HFFc6 (cell line): ENCODE measurements around the gene CYP27B1. TPM values are rescaled to one million over a fixed set of nuclear protein-coding genes. Genes with fewer than 3 reads are reported as not detected.
"Not testable (repeated sequence)": the region's sequence is repeated elsewhere in the genome, so short reads cannot be mapped to it uniquely, and the experiment has no call there.

Experiments used
- DNase-seq: peaks from one replicate; pipeline ENCODE4 v3.0.0-alpha.2; 2018
- H3K27ac Mint-ChIP-seq: 2 replicates; pipeline ENCODE4 v1.8.0; 2020; ENCODE audit warnings: mild to moderate bottlenecking, mixed read lengths
- H3K27me3 Mint-ChIP-seq: 2 replicates; pipeline ENCODE4 v1.8.0; 2021; ENCODE audit warnings: mild to moderate bottlenecking, moderate library complexity, mixed read lengths; ENCODE audit not compliant: insufficient read depth
- H3K36me3 Mint-ChIP-seq: 2 replicates; pipeline ENCODE4 v1.8.0; 2021; ENCODE audit warnings: low read depth, mixed read lengths
- H3K4me1 Mint-ChIP-seq: 2 replicates; pipeline ENCODE4 v1.8.0; 2020; ENCODE audit warnings: low read depth, mixed read lengths
- H3K4me3 Mint-ChIP-seq: 2 replicates; pipeline ENCODE4 v1.8.0; 2020; ENCODE audit warnings: mild to moderate bottlenecking, moderate library complexity, mixed read lengths
- H3K9me3 Mint-ChIP-seq: 2 replicates; pipeline ENCODE4 v1.8.0; 2020; ENCODE audit warnings: mild to moderate bottlenecking, mixed read lengths
- CTCF ChIP-seq: fragments of 200-600 bp; sonication (generic); IDR thresholded peaks from 2 replicates; pipeline ENCODE4 v1.5.0; 2021; ENCODE audit warnings: antibody characterized with exemption, mild to moderate bottlenecking
- total RNA-seq, 6 experiments: library from RNA; stranded (reverse); fragmentation: NEBNext Ultra II Directional; extraction: Animal tissue kit (Norgen Biotek cat#: 25700); gene quantifications; 2 replicates in 1 of 6; 3 replicates in 5 of 6; pipeline ENCODE4 v1.2.3, GENCODE V29; 2021

Gene CYP27B1
- total RNA-seq, 6 experiments from 2014 or later = 0.57 to 1.8 (median 0.96) TPM

GRCh38 chr12:57722716-57723629 lies 43.9 kb downstream of the CYP27B1 start:
- Mint-ChIP-seq H3K27me3 (peaks cover 2% of the 10 kb centered on the region; the same call in 1 of the 2 replicates), H3K4me1 (no peaks in the 10 kb centered on the region), H3K9me3 (no peaks in the 10 kb centered on the region), H3K27ac (no peak overlapping the region), H3K36me3 (peaks cover 19% of the 10 kb centered on the region), H3K4me3 (no peak overlapping the region)
- TF ChIP-seq CTCF = no peak
- no peak for DNase-seq

GRCh38 chr12:57721846-57722608 lies 44.9 kb downstream of the CYP27B1 start:
- not testable (repeated sequence) for H3K27me3 Mint-ChIP-seq, H3K4me3 Mint-ChIP-seq, DNase-seq, H3K27ac Mint-ChIP-seq, H3K4me1 Mint-ChIP-seq, H3K9me3 Mint-ChIP-seq
- H3K36me3 Mint-ChIP-seq = peaks cover 24% of the 10 kb centered on the region

GRCh38 chr12:57720606-57721595 lies 46.0 kb downstream of the CYP27B1 start:
- H3K4me1 Mint-ChIP-seq = no peaks in the 10 kb centered on the region

GRCh38 chr12:57719777-57720605 lies 46.9 kb downstream of the CYP27B1 start:
- no peak for TF ChIP-seq CTCF
- Mint-ChIP-seq H3K36me3 (peaks cover 27% of the 10 kb centered on the region), H3K27ac (no peak overlapping the region), H3K27me3 (no peaks in the 10 kb centered on the region; the same call in 1 of the 2 replicates), H3K9me3 (no peaks in the 10 kb centered on the region), H3K4me1 (no peaks in the 10 kb centered on the region), H3K4me3 (no peak overlapping the region)
- no peak for DNase-seq

More at GRCh38 chr12:57720606-57721595, 46.0 kb downstream of the CYP27B1 start:
- Mint-ChIP-seq H3K9me3 (no peaks in the 10 kb centered on the region), H3K27me3 (no peaks in the 10 kb centered on the region; the same call in 1 of the 2 replicates), H3K36me3 (peaks cover 27% of the 10 kb centered on the region), H3K27ac (no peak overlapping the region), H3K4me3 (no peak overlapping the region)
- no peak for DNase-seq
- TF ChIP-seq CTCF = no peak
